Measurements from ENCODE around the gene NME4.
A peak's percentile ranks its signal among the peaks of the same experiment; 100 is the strongest.

The NME4 gene

GRCh38 chr16:369866-370436 lies 27.0 kb upstream of the NME4 start:
- Histone ChIP-seq H4K91ac (ENCODE audit: low read depth, low read length) (no peak overlapping the region), H3K27ac (ENCODE audit: low read depth, low read length) (no peak overlapping the region), H2AK5ac (ENCODE audit: low read length) (no peak overlapping the region), H2BK120ac (ENCODE audit: insufficient read depth, low read length, poor library complexity) (no peak overlapping the region), H3K14ac (ENCODE audit: low read length) (no peak overlapping the region), H4K12ac (ENCODE audit: low read depth, low read length) (no peak overlapping the region), H2BK5ac (ENCODE audit: low read depth, low read length, poor library complexity) (no peak overlapping the region), H3K4ac (ENCODE audit: low read depth, low read length) (no peak overlapping the region), H3K36me3 (ENCODE audit: control insufficient read depth in 1 of 2, insufficient read depth in 2 of 2, low read length in 2 of 2) (peaks cover 69 to 74% of the 10 kb centered on the region in 2 experiments), H2AFZ (ENCODE audit: insufficient read depth, low read length, poor library complexity) (no peak overlapping the region), H3K79me2 (ENCODE audit: control insufficient read depth, insufficient read depth, low read length, poor library complexity) (no peaks in the 10 kb centered on the region), H3K4me1 (ENCODE audit: control insufficient read depth in 1 of 2, insufficient read depth in 2 of 2, low read length in 2 of 2) (peaks cover 4 to 12% of the 10 kb centered on the region in 2 experiments), H3K23ac (ENCODE audit: low read length) (no peak overlapping the region), H3K9ac (ENCODE audit: low read length) (no peak overlapping the region), H3K9me3 (ENCODE audit: insufficient read depth, low read depth, low read length) (no peaks in the 10 kb centered on the region), H4K8ac (ENCODE audit: low read depth, low read length) (no peak overlapping the region), H2BK12ac (ENCODE audit: low read length) (no peak overlapping the region), H3K79me1 (ENCODE audit: low read length) (no peaks in the 10 kb centered on the region), H3K4me3 (ENCODE audit: low read depth, low read length) (peak overlapping the region; percentile 39), H3K4me2 (ENCODE audit: low read length) (peak overlapping the region; percentile 38), H3K18ac (ENCODE audit: low read length) (no peak overlapping the region), H3K27me3 (ENCODE audit: insufficient read depth, low read length) (no peaks in the 10 kb centered on the region)
- no CpG with 5 or more reads among the region's 44 CpGs for WGBS (ENCODE audit: extremely low coverage, insufficient coverage, insufficient read length)
- peak in 1 of 2 donors; percentile 43 for DNase-seq

GRCh38 chr16:370443-370842 lies 26.6 kb upstream of the NME4 start, which contains the start of gene MRPL28:
TSS of gene MRPL28 (minus strand) at chr16:370538. CDS start at chr16:370218, 320 bp downstream.
- no peak within 1 kb of the TSS for H3K4ac ChIP-seq (ENCODE audit: low read depth, low read length)
- H3K14ac ChIP-seq (ENCODE audit: low read length) = no peak within 1 kb of the TSS
- no peak within 1 kb of the TSS for H2AFZ ChIP-seq (ENCODE audit: insufficient read depth, low read length, poor library complexity)
- peak within 1 kb of the TSS; percentile 39 for H3K4me3 ChIP-seq (ENCODE audit: low read depth, low read length)
- no peak within 1 kb of the TSS for H2BK120ac ChIP-seq (ENCODE audit: insufficient read depth, low read length, poor library complexity)
- no peaks in the 10 kb centered on the region for H3K79me2 ChIP-seq (ENCODE audit: control insufficient read depth, insufficient read depth, low read length, poor library complexity)
- peak within 1 kb of the TSS; percentile 56 for H3K4me2 ChIP-seq (ENCODE audit: low read length)
- no peaks in the 10 kb centered on the region for H3K9me3 ChIP-seq (ENCODE audit: insufficient read depth, low read depth, low read length)
- H2BK5ac ChIP-seq (ENCODE audit: low read depth, low read length, poor library complexity) = no peak within 1 kb of the TSS
- no peak within 1 kb of the TSS for H3K18ac ChIP-seq (ENCODE audit: low read length)
- peak within 1 kb of the TSS; percentile 22 for H2AK5ac ChIP-seq (ENCODE audit: low read length)
- no peak within 1 kb of the TSS for H3K23ac ChIP-seq (ENCODE audit: low read length)
- H3K4me1 ChIP-seq (ENCODE audit: control insufficient read depth in 1 of 2, insufficient read depth in 2 of 2, low read length in 2 of 2) = peaks cover 4 to 12% of the 10 kb centered on the region in 2 experiments
- H3K36me3 ChIP-seq (ENCODE audit: control insufficient read depth in 1 of 2, insufficient read depth in 2 of 2, low read length in 2 of 2) = peaks cover 73 to 78% of the 10 kb centered on the region in 2 experiments
- peak; percentile 87 to 92 for DNase-seq
- peak within 1 kb of the TSS; percentile 19 for H3K27ac ChIP-seq (ENCODE audit: low read depth, low read length)
- H4K12ac ChIP-seq (ENCODE audit: low read depth, low read length) = peak within 1 kb of the TSS; percentile 40
- peak within 1 kb of the TSS; percentile 13 for H4K8ac ChIP-seq (ENCODE audit: low read depth, low read length)
- H3K9ac ChIP-seq (ENCODE audit: low read length) = no peak within 1 kb of the TSS
- H2BK12ac ChIP-seq (ENCODE audit: low read length) = no peak within 1 kb of the TSS
- WGBS (ENCODE audit: extremely low coverage, insufficient coverage, insufficient read length) = no CpG with 5 or more reads among the region's 30 CpGs
- no peaks in the 10 kb centered on the region for H3K79me1 ChIP-seq (ENCODE audit: low read length)
- H3K27me3 ChIP-seq (ENCODE audit: insufficient read depth, low read length) = no peaks in the 10 kb centered on the region
- peak within 1 kb of the TSS; percentile 3 for H4K91ac ChIP-seq (ENCODE audit: low read depth, low read length)

DNA sequence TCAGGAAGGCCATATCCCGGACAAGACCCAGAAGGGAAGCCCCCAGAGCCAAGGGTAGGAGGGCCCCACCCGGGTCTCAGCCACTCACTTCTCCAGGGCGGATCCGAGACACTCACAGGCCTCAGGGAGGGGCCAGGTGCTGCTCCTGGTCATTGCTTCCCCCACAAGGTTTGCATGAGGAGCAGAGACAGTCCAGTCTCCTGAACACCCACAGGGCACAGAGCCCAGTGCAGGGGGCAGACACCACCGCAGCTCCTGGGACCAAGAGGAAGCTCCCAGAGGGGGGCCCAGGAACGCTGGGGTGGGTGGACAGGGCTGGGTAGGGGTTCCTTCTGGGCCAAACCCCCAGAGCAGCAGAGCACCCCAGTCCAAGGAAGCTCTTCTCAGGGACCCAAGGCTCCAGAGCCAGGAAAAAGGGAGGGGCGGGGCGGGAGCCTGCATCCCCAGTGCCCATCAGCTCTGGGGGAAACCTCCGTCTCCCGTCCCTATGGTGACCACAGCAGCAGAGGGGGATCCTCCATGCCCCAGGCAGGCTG lies 26.0 kb upstream of the NME4 start:
- H3K4ac ChIP-seq (ENCODE audit: low read depth, low read length) = no peak overlapping the region
- peak overlapping the region; percentile 40 for H4K12ac ChIP-seq (ENCODE audit: low read depth, low read length)
- H4K91ac ChIP-seq (ENCODE audit: low read depth, low read length) = peak overlapping the region; percentile 3
- no peak for DNase-seq
- H3K4me2 ChIP-seq (ENCODE audit: low read length) = peak overlapping the region; percentile 49
- H3K9ac ChIP-seq (ENCODE audit: low read length) = no peak overlapping the region
- H2AFZ ChIP-seq (ENCODE audit: insufficient read depth, low read length, poor library complexity) = no peak overlapping the region
- peaks cover 4 to 12% of the 10 kb centered on the region in 2 experiments for H3K4me1 ChIP-seq (ENCODE audit: control insufficient read depth in 1 of 2, insufficient read depth in 2 of 2, low read length in 2 of 2)
- H3K79me1 ChIP-seq (ENCODE audit: low read length) = no peaks in the 10 kb centered on the region
- peak overlapping the region; percentile 19 for H3K27ac ChIP-seq (ENCODE audit: low read depth, low read length)
- peaks cover 77 to 82% of the 10 kb centered on the region in 2 experiments for H3K36me3 ChIP-seq (ENCODE audit: control insufficient read depth in 1 of 2, insufficient read depth in 2 of 2, low read length in 2 of 2)
- WGBS (ENCODE audit: extremely low coverage, insufficient coverage, insufficient read length) = no CpG with 5 or more reads among the region's 10 CpGs
- H3K18ac ChIP-seq (ENCODE audit: low read length) = no peak overlapping the region
- no peak overlapping the region for H2BK12ac ChIP-seq (ENCODE audit: low read length)
- no peak overlapping the region for H3K14ac ChIP-seq (ENCODE audit: low read length)
- peak overlapping the region; percentile 22 for H2AK5ac ChIP-seq (ENCODE audit: low read length)
- H3K4me3 ChIP-seq (ENCODE audit: low read depth, low read length) = no peak overlapping the region
- H3K9me3 ChIP-seq (ENCODE audit: insufficient read depth, low read depth, low read length) = no peaks in the 10 kb centered on the region
- H3K27me3 ChIP-seq (ENCODE audit: insufficient read depth, low read length) = no peaks in the 10 kb centered on the region
- no peak overlapping the region for H3K23ac ChIP-seq (ENCODE audit: low read length)
- H2BK5ac ChIP-seq (ENCODE audit: low read depth, low read length, poor library complexity) = no peak overlapping the region
- H2BK120ac ChIP-seq (ENCODE audit: insufficient read depth, low read length, poor library complexity) = no peak overlapping the region
- no peaks in the 10 kb centered on the region for H3K79me2 ChIP-seq (ENCODE audit: control insufficient read depth, insufficient read depth, low read length, poor library complexity)
- peak overlapping the region; percentile 13 for H4K8ac ChIP-seq (ENCODE audit: low read depth, low read length)

- Histone ChIP-seq H4K91ac (ENCODE audit: low read depth, low read length) (no peak overlapping the region), H3K4me2 (ENCODE audit: low read length) (no peak overlapping the region), H2AK5ac (ENCODE audit: low read length) (no peak overlapping the region), H3K9ac (ENCODE audit: low read length) (no peak overlapping the region), H3K27me3 (ENCODE audit: insufficient read depth, low read length) (no peaks in the 10 kb centered on the region), H3K23ac (ENCODE audit: low read length) (no peak overlapping the region), H2BK5ac (ENCODE audit: low read depth, low read length, poor library complexity) (no peak overlapping the region), H3K9me3 (ENCODE audit: insufficient read depth, low read depth, low read length) (peaks cover 3% of the 10 kb centered on the region), H3K36me3 (ENCODE audit: control insufficient read depth in 1 of 2, insufficient read depth in 2 of 2, low read length in 2 of 2) (peaks cover 77 to 82% of the 10 kb centered on the region in 2 experiments), H4K8ac (ENCODE audit: low read depth, low read length) (no peak overlapping the region), H3K14ac (ENCODE audit: low read length) (no peak overlapping the region), H3K27ac (ENCODE audit: low read depth, low read length) (no peak overlapping the region), H3K4me1 (ENCODE audit: control insufficient read depth in 1 of 2, insufficient read depth in 2 of 2, low read length in 2 of 2) (peaks cover 4 to 12% of the 10 kb centered on the region in 2 experiments), H3K4ac (ENCODE audit: low read depth, low read length) (no peak overlapping the region), H3K79me2 (ENCODE audit: control insufficient read depth, insufficient read depth, low read length, poor library complexity) (no peaks in the 10 kb centered on the region), H4K12ac (ENCODE audit: low read depth, low read length) (no peak overlapping the region), H2AFZ (ENCODE audit: insufficient read depth, low read length, poor library complexity) (no peak overlapping the region), H2BK120ac (ENCODE audit: insufficient read depth, low read length, poor library complexity) (no peak overlapping the region), H3K79me1 (ENCODE audit: low read length) (no peaks in the 10 kb centered on the region), H3K4me3 (ENCODE audit: low read depth, low read length) (peak overlapping the region; percentile 24), H3K18ac (ENCODE audit: low read length) (no peak overlapping the region), H2BK12ac (ENCODE audit: low read length) (no peak overlapping the region)
- no CpG with 5 or more reads among the region's 31 CpGs for WGBS (ENCODE audit: extremely low coverage, insufficient coverage, insufficient read length)
- DNase-seq = peak; percentile 89 to 92
Observed at GRCh38 chr16:371515-372301, 25.3 kb upstream of the NME4 start.
